Brain microvascular endothelial cell (primary cell): ENCODE measurements around the gene GNA14.
A peak's percentile ranks its signal among the peaks of the same experiment; 100 is the strongest.

Source experiments
- DNase-seq: peaks from one replicate; pipeline ENCODE4 v3.0.0-alpha.2; 2020
- H3K27ac ChIP-seq: fragments of 250-450 bp; sonication (Bioruptor Pico); 2 replicates; pipeline ENCODE4 v1.5.1; 2020; ENCODE audit warnings: mild to moderate bottlenecking, moderate library complexity
- H3K27me3 ChIP-seq: fragments of 250-450 bp; sonication (Bioruptor Pico); replicated peaks from 2 replicates; pipeline ENCODE4 v1.5.1; 2020; ENCODE audit warnings: mild to moderate bottlenecking
- H3K36me3 ChIP-seq: fragments of 250-450 bp; sonication (Bioruptor Pico); replicated peaks from 2 replicates; pipeline ENCODE4 v1.5.1; 2020; ENCODE audit warnings: mild to moderate bottlenecking
- H3K4me3 ChIP-seq: 2 replicates; pipeline ENCODE4 v1.5.1; 2011; ENCODE audit warnings: low read depth, mild to moderate bottlenecking, control low read depth, low read length, moderate library complexity
- CTCF ChIP-seq: IDR thresholded peaks from 2 replicates; pipeline ENCODE4 v1.5.1; 2011; ENCODE audit warnings: low read depth, mild to moderate bottlenecking, moderate library complexity, low read length, control low read depth, inconsistent platforms; ENCODE audit errors: missing control alignments
- in situ Hi-C: cut with HindIII; loops from 2 replicates; pipeline ENCODE4 v1.10.0; 2017; ENCODE audit warnings: low sequenced_read_pairs, low pct_ligation_motif_present

GNA14 gene

GRCh38 chr9:77440057-77440456, 208.1 kb downstream of the GNA14 start:
- H3K4me3 ChIP-seq, result peak overlapping the region; percentile 24
- no peak for TF ChIP-seq CTCF
- H3K27ac ChIP-seq, result peak overlapping the region; percentile 87
- in situ Hi-C loops, result no loop called here
- peak; percentile 73 for DNase-seq
- H3K27me3 ChIP-seq, result no peaks in the 10 kb centered on the region
- H3K36me3 ChIP-seq, result no peaks in the 10 kb centered on the region

DNA sequence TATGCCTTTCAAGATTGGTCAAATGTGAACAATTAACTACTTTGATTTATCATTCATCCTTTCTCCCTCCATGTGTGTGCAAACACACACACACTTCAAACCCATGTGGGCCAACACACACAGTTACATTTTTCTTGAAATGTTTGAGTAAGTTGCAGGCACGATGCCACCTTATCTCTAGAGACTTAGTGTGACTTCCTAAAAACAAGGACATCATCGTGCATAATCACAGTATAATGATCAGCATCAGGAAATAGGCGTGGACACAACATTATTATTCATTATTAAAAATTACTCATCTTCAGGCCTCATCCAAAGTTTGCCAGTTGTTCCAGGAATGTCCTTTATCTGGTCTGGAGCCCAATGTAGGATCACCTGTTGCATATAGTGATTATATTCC, 209.5 kb downstream of the GNA14 start:
- no peak for DNase-seq
- in situ Hi-C loops, result no loop called here
- no peak for TF ChIP-seq CTCF
- H3K4me3 ChIP-seq, result no peak overlapping the region
- H3K27ac ChIP-seq, result no peak overlapping the region
- H3K27me3 ChIP-seq, result no peaks in the 10 kb centered on the region
- no peaks in the 10 kb centered on the region for H3K36me3 ChIP-seq

DNA sequence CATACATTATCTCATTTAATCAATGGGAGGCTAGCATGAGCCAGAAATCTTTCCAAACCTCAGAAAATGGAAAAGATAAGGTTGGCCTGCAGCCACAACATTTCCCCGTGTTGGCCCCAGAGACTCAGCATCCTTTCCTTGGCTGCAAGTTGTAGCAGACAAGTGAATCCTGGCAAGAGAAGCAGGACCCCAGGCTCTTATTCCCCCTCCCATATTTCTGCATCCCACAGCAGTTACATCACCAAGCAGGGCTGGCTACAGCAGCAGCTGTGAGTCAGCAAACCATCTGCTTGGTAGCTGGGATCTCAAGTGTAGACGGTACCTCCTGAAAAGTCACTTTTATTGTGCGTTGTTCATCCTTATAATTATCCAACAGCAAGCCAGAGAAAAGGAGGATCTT, 212.4 kb downstream of the GNA14 start:
- TF ChIP-seq CTCF, result no peak
- Histone ChIP-seq H3K27me3 (no peaks in the 10 kb centered on the region), H3K4me3 (no peak overlapping the region), H3K27ac (no peak overlapping the region), H3K36me3 (no peaks in the 10 kb centered on the region)
- in situ Hi-C loops, result no loop called here
- DNase-seq, result peak; percentile 60

DNA sequence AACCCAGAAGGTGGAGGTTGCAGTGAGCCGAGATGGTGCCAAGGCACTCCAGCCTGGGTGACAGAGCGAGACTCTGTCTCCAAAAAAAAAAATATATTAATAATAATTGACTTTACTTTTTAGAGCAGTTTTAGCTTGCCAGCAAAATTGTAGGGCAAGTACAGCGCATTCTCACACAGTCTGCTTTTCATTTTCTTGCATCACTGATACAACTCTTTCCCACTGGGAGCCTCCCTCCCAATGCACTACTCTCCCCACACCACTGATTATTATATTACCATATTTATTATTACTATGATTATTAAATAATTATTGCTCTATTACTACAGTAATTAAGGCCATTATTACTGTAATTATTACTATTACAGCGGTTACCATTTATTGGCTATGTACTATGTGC, 212.8 kb downstream of the GNA14 start:
- in situ Hi-C loops, result no loop called here
- Histone ChIP-seq H3K4me3 (no peak overlapping the region), H3K36me3 (no peaks in the 10 kb centered on the region), H3K27me3 (no peaks in the 10 kb centered on the region), H3K27ac (no peak overlapping the region)
- no peak for DNase-seq
- no peak for TF ChIP-seq CTCF

- peak; percentile 72 for DNase-seq
- TF ChIP-seq CTCF, result peak; percentile 100
- Histone ChIP-seq H3K4me3 (no peak overlapping the region), H3K36me3 (no peaks in the 10 kb centered on the region), H3K27ac (no peak overlapping the region), H3K27me3 (no peaks in the 10 kb centered on the region)
- in situ Hi-C loops, result no loop called here
These were observed 214.3 kb downstream of the GNA14 start for GRCh38 chr9:77433675-77434445.

DNA sequence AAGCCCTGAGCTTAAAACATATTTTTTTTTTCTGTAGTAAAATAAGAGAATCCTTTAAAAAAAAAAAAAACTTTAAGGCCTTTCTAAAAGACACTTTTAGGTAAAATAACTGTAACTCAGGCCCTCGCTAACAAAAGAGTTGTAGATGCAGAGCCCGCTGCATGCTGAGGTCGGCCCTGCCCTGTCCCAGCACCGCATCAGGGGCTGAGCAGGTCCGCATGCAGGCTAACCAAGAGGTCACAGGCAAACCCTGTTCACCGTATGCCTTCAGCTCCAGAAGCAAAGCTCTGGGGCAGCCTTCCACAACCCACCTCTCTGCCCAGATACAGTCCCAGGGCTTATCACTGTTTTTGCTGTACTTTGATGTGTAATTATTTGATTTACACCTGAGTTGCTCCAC, 216.1 kb downstream of the GNA14 start:
- no peaks in the 10 kb centered on the region for H3K27me3 ChIP-seq
- no peak for DNase-seq
- no peak for TF ChIP-seq CTCF

More for the DNA sequence above, 216.1 kb downstream of the GNA14 start:
- no peak overlapping the region for H3K4me3 ChIP-seq
- in situ Hi-C loops, result no loop called here
- no peak overlapping the region for H3K27ac ChIP-seq
- no peaks in the 10 kb centered on the region for H3K36me3 ChIP-seq
